Ishikawa (cell line): ENCODE measurements around the gene AUTS2.

Source experiments
- CEBPB ChIP-seq: IDR thresholded peaks from 2 replicates; pipeline ENCODE4 v1.6.1; 2012
- CREB1 ChIP-seq: IDR thresholded peaks from 2 replicates; pipeline ENCODE4 v1.6.1; 2012; ENCODE audit warnings: low read depth
- EGR1 ChIP-seq: IDR thresholded peaks from 2 replicates; pipeline ENCODE4 v1.6.1; 2012
- EP300 ChIP-seq: IDR thresholded peaks from 2 replicates; pipeline ENCODE4 v1.6.1; 2012; ENCODE audit warnings: borderline replicate concordance
- FOXM1 ChIP-seq: IDR thresholded peaks from 2 replicates; pipeline ENCODE4 v1.6.1; 2012; ENCODE audit warnings: low read depth, borderline replicate concordance
- MAX ChIP-seq: IDR thresholded peaks from 2 replicates; pipeline ENCODE4 v1.6.1; 2012
- NFIC ChIP-seq: IDR thresholded peaks from 2 replicates; pipeline ENCODE4 v1.6.1; 2012
- RAD21 ChIP-seq: IDR thresholded peaks from 2 replicates; pipeline ENCODE4 v1.6.1; 2012; ENCODE audit warnings: low read depth
- TAF1 ChIP-seq: IDR thresholded peaks from 2 replicates; pipeline ENCODE4 v1.6.1; 2012; ENCODE audit warnings: low read depth, mild to moderate bottlenecking
- TCF12 ChIP-seq: IDR thresholded peaks from 2 replicates; pipeline ENCODE4 v1.6.1; 2012; ENCODE audit warnings: low read depth
- TEAD4 ChIP-seq: IDR thresholded peaks from 2 replicates; pipeline ENCODE4 v1.6.1; 2012
- YY1 ChIP-seq: IDR thresholded peaks from 2 replicates; pipeline ENCODE4 v1.6.1; 2012; ENCODE audit warnings: low read depth
- ZBTB7A ChIP-seq: IDR thresholded peaks from 2 replicates; pipeline ENCODE4 v1.6.1; 2012; ENCODE audit warnings: low read depth
- TF ChIP-seq, protein P1 (sequence below): IDR thresholded peaks from 2 replicates; pipeline ENCODE4 v1.6.1; 2012; ENCODE audit warnings: low read depth, mild to moderate bottlenecking

- TF ChIP-seq EP300: no peak
- TF ChIP-seq FOXM1: no peak
- TF ChIP-seq TAF1: no peak
- TF ChIP-seq CREB1: no peak
- TF ChIP-seq YY1: no peak
- TF ChIP-seq RAD21: no peak
- TF ChIP-seq MAX: no peak
- TF ChIP-seq EGR1: no peak
- TF ChIP-seq, protein P1, sequence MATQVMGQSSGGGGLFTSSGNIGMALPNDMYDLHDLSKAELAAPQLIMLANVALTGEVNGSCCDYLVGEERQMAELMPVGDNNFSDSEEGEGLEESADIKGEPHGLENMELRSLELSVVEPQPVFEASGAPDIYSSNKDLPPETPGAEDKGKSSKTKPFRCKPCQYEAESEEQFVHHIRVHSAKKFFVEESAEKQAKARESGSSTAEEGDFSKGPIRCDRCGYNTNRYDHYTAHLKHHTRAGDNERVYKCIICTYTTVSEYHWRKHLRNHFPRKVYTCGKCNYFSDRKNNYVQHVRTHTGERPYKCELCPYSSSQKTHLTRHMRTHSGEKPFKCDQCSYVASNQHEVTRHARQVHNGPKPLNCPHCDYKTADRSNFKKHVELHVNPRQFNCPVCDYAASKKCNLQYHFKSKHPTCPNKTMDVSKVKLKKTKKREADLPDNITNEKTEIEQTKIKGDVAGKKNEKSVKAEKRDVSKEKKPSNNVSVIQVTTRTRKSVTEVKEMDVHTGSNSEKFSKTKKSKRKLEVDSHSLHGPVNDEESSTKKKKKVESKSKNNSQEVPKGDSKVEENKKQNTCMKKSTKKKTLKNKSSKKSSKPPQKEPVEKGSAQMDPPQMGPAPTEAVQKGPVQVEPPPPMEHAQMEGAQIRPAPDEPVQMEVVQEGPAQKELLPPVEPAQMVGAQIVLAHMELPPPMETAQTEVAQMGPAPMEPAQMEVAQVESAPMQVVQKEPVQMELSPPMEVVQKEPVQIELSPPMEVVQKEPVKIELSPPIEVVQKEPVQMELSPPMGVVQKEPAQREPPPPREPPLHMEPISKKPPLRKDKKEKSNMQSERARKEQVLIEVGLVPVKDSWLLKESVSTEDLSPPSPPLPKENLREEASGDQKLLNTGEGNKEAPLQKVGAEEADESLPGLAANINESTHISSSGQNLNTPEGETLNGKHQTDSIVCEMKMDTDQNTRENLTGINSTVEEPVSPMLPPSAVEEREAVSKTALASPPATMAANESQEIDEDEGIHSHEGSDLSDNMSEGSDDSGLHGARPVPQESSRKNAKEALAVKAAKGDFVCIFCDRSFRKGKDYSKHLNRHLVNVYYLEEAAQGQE: no peak
- no peak for TF ChIP-seq CEBPB
- no peak for TF ChIP-seq TCF12
- TF ChIP-seq ZBTB7A: no peak
- TF ChIP-seq TEAD4: no peak
- no peak for TF ChIP-seq NFIC
These were observed 743.2 kb downstream of the AUTS2 start for GRCh38 chr7:70341446-70341845.
